Measurements from ENCODE around the gene EHMT2.

Gene EHMT2

DNA sequence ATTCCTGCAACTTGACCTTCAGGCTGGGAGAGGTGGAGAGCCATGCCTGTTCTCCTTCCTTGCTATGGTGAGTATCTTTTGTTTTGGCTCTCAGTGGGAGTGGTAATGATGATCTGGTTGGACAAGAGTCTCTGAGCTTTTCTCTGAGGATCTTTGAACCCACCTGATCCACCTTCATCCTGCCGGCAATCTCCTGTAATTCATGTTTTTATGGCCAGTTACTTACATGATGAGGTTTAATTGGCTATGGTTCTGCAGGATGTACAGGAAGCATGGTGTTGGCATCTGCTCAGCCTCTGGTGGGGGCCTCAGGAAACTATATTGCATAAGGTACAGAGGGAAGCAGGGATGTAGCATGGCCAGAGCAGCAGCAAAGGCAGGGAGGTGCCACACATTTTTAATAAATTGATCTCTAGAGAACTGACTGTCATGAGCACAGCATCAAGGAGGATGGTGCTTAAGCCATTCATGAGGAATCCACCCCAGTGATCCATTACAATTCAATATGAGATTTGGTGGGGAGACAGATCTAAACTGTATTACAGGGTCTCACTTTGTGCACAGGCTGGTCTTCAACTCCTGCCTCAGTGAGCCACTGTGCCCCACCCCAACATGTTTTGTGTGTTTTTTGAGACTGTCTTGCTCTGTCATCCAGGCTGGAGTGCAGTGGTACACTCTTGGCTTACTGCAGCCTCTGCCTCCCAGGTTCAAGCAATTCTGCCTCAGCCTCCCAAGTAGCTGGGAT, 60.0 kb downstream of the EHMT2 start:
- H3K27ac ChIP-seq = peak overlapping the region; percentile 97; the same call in 1 of the 2 replicates
- TF ChIP-seq, protein P1, sequence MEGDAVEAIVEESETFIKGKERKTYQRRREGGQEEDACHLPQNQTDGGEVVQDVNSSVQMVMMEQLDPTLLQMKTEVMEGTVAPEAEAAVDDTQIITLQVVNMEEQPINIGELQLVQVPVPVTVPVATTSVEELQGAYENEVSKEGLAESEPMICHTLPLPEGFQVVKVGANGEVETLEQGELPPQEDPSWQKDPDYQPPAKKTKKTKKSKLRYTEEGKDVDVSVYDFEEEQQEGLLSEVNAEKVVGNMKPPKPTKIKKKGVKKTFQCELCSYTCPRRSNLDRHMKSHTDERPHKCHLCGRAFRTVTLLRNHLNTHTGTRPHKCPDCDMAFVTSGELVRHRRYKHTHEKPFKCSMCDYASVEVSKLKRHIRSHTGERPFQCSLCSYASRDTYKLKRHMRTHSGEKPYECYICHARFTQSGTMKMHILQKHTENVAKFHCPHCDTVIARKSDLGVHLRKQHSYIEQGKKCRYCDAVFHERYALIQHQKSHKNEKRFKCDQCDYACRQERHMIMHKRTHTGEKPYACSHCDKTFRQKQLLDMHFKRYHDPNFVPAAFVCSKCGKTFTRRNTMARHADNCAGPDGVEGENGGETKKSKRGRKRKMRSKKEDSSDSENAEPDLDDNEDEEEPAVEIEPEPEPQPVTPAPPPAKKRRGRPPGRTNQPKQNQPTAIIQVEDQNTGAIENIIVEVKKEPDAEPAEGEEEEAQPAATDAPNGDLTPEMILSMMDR (conservative IDR thresholded peaks at IDR 0.05) = no peak
- TF ChIP-seq ZFX (IDR thresholded peaks at IDR 0.05) = no peak

DNA sequence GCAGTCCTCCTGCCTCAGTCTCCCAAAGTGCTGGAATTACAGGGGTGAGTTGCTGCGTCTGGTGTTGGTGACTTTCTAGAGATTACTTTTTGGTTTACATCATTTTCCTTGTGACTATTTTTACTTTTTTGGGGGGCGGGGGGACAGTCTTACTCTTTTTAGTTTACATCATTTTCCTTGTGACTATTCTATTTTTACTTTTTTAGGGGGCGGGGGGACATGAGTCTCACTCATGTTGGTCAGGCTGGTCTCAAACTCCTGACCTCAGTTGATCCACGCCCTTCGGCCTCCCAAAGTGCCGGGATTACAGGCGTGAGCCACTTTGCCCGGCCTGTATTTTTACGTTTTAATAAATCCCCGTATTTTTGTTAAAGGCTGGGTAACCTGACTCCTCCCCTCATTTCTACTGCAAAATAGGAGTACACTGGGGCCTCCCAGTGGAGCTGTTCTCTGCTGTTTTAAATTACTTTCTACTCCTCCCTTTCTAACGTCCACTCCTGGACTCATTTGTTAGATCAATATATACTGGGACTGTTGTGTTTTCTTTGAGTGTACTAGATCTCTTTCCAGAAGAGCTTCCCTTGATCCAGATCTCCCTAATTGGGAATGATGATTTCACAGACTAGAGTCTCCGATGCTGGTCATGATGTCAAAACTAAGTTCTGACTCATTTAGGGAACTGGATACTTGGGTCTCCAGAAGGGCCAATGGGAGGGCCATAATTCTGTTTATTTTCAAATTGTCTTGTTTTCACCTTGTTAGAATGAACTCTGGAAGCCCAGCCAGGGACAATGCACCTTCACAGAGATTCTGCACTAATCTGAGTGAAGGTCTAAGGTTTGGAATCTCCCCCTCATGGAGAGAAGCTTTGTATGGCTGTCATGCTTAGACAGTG, 60.8 kb downstream of the EHMT2 start:
- no peak for TF ChIP-seq ZFX (IDR thresholded peaks at IDR 0.05)
- TF ChIP-seq, protein P1 (conservative IDR thresholded peaks at IDR 0.05) = no peak

DNA sequence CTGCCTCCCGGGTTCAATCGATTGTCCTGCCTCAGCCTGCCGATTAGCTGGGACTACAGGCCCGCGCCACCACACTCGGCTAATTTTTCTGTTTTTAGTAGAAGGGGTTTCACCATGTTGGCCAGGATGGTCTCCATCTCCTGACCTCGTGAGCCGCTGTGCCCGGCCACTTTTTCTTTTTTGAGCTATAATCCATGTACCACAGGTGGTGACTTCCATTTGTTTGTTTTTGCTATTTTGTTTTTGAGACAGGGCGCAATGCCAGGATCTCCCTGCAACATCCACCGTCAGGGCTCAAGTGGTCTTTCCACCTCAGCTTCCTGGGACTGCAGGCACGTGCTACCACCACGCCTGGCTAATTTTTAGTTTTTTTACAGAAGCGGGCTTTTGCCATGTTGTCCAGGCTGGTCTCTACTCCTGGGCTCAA, 61.4 kb downstream of the EHMT2 start:
- TF ChIP-seq ZFX (IDR thresholded peaks at IDR 0.05) = no peak
- TF ChIP-seq, protein P1 (conservative IDR thresholded peaks at IDR 0.05) = no peak
- peak overlapping the region; percentile 97 for H3K27ac ChIP-seq

More for the DNA sequence above, 60.8 kb downstream of the EHMT2 start:
- peak overlapping the region; percentile 97 for H3K27ac ChIP-seq

DNA sequence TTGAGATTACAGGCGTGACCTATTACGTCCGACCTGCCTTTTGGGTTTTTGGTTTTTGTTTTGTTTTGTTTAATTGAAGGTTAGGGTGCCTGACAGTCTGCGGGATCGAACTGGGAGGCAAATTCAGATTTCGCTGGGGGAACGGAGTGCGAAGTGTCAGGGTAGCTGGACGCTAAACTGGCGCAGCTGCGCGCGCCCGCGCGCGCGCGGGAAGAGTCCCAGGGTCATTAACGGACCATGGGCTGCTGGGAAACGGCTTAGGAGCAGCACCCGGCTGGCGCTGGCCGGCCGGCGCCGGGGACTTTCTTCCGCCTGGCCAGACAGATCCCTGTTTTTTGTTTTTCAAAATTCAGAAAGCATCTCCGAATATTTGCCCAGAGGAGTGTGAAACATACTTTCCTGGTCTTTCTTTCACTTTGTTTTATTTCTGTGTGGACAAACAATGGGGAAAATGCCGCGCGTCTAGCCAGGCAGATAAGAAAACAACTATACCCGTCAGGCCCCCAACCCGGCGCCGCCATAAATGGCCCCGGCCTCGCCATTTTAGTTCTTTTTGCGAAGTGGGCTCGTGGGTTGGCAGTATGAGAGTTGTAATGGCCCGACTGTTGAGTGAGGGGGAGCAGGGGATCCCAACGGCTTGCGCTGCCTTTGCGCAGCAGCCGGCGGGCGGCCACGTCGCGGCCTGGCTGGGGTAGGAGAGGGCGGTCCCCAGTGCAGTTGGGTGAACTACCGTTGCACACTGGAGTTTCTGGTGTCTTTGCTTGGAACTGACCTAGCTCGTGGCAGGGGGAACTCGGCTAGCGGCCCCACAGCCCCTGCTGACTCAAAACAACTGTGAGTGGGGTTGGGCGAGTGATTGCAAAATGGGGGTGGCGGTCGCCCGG, 62.9 kb downstream of the EHMT2 start:
- peak overlapping the region; percentile 97 for H3K27ac ChIP-seq
- no peak for TF ChIP-seq ZFX (IDR thresholded peaks at IDR 0.05)
- TF ChIP-seq, protein P1 (conservative IDR thresholded peaks at IDR 0.05) = no peak

DNA sequence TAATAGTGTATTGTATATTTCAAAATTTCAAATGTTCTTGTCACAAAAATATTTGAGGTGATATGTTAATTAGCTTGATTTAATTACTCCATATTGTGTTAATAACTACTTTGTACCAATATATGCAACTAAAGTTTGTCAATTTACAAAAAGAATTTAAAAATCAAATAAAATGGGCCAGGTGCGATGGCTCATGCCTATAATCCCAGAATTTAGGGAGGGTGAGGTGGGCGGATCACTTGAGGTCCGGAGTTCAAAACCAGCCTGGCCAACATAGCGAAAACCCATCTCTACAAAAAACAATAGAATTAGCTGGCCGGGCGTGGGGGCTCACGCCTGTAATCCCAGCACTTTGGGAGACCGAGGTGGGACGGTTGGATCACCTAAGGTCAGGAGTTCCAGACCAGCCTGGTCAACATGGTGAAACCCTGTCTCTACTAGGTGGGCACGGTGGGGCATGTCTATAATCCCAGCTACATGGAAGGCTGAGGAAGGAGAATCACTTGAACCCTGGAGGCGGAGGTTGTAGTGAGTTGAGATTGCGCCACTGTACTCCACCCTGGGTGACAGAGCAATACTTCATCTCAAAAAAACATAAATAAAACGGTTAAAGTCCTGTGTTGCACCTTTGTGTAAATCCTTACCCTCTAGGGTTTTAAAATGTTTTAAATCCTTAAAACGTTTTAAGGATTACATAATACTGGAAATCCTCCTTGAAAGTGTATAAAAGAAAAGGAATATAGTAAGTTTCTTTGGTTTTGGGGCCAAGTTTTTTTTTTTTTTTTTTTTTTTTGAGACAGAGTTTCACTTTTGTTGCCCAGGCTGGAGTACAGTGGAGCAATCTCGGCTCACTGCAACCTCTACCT, 65.9 kb downstream of the EHMT2 start:
- TF ChIP-seq ZFX (IDR thresholded peaks at IDR 0.05) = no peak
- TF ChIP-seq, protein P1 (conservative IDR thresholded peaks at IDR 0.05) = no peak
- peak overlapping the region; percentile 52; the same call in 1 of the 2 replicates for H3K27ac ChIP-seq

DNA sequence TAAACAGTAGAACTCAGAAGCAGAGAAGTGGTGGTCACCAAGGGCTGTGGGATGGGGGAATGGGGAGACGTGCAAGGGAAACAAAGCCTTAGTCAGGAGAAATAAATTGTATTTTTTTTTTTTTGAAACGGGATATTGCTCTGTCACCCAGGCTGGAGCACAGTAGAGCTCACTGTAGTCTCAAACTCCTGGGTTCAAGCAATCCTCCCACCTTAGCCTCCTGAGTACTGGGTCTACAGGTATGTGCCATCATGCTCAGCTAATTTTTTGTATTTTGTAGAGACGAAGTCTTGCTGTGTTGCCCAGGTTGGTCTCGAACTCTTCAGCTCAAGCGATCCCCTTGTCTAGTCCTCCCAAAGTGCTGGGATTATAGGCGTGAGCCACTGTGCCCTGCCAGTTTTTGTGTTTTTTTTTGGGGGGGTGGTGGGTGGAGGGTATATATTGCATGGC, 66.6 kb downstream of the EHMT2 start:
- H3K27ac ChIP-seq = peak overlapping the region; percentile 52
- TF ChIP-seq, protein P1 (conservative IDR thresholded peaks at IDR 0.05) = no peak
- TF ChIP-seq ZFX (IDR thresholded peaks at IDR 0.05) = no peak

Data from C4-2B (cell line).